OCI-LY1 (cell line): ENCODE data around the gene PCSK6.

Experiments used
- H2AFZ ChIP-seq: fragments of 200-600 bp; sonication (generic), shearing (Covaris generic); 2 replicates; pipeline ENCODE4 v1.6.0; 2014; ENCODE audit warnings: antibody characterized with exemption, mild to moderate bottlenecking, low read length
- H3F3A ChIP-seq: fragments of 200-600 bp; sonication (generic), shearing (Covaris generic); 2 replicates; pipeline ENCODE4 v1.6.0; 2014; ENCODE audit warnings: mild to moderate bottlenecking, antibody characterized with exemption, low read length, moderate library complexity; ENCODE audit not compliant: insufficient read depth
- H3K27ac ChIP-seq: fragments of 200-600 bp; sonication (generic); 2 replicates; pipeline ENCODE4 v1.5.1; 2014; ENCODE audit warnings: low read length, mixed run types, mild to moderate bottlenecking, low read depth; ENCODE audit not compliant: poor library complexity, severe bottlenecking
- H3K27me3 ChIP-seq: fragments of 200-600 bp; sonication (generic); 2 replicates; pipeline ENCODE4 v1.6.0; 2014; ENCODE audit warnings: antibody characterized with exemption, mild to moderate bottlenecking, low read length, moderate library complexity; ENCODE audit not compliant: insufficient read depth
- H3K36me3 ChIP-seq: fragments of 200-600 bp; sonication (generic); 2 replicates; pipeline ENCODE4 v1.6.1; 2014; ENCODE audit warnings: mild to moderate bottlenecking, antibody characterized with exemption, low read length, moderate library complexity, mixed read lengths; ENCODE audit not compliant: insufficient read depth
- H3K4me1 ChIP-seq: fragments of 200-600 bp; sonication (generic); 2 replicates; pipeline ENCODE4 v1.5.1; 2014; ENCODE audit warnings: mild to moderate bottlenecking, low read length, moderate library complexity; ENCODE audit not compliant: insufficient read depth, severe bottlenecking
- H3K4me2 ChIP-seq: fragments of 200-600 bp; sonication (generic), shearing (Covaris generic); 2 replicates; pipeline ENCODE4 v1.6.1; 2014; ENCODE audit warnings: low read length
- H3K4me3 ChIP-seq: fragments of 200-600 bp; sonication (generic); 2 replicates; pipeline ENCODE4 v1.5.1; 2014; ENCODE audit warnings: low read length, low read depth, mild to moderate bottlenecking, mixed read lengths; ENCODE audit not compliant: poor library complexity, severe bottlenecking
- H3K79me2 ChIP-seq: fragments of 200-600 bp; shearing (Covaris generic); 2 replicates; pipeline ENCODE4 v1.6.1; 2016; ENCODE audit warnings: mixed run types, low read length, mixed read lengths; ENCODE audit not compliant: insufficient read depth
- H3K9ac ChIP-seq: fragments of 200-600 bp; sonication (generic), shearing (Covaris generic); 2 replicates; pipeline ENCODE4 v1.6.1; 2014; ENCODE audit warnings: mild to moderate bottlenecking, low read length, mixed read lengths
- H3K9me2 ChIP-seq: fragments of 200-600 bp; sonication (generic), shearing (Covaris generic); 2 replicates; pipeline ENCODE4 v1.6.1; 2014; ENCODE audit warnings: low read depth, mild to moderate bottlenecking, low read length, mixed read lengths
- H3K9me3 ChIP-seq: fragments of 200-600 bp; shearing (Covaris generic); 2 replicates; pipeline ENCODE4 v1.6.1; 2014; ENCODE audit warnings: low read length, mixed read lengths
- H4K20me1 ChIP-seq: fragments of 200-600 bp; sonication (generic), shearing (Covaris generic); 2 replicates; pipeline ENCODE4 v1.6.0; 2016; ENCODE audit warnings: mild to moderate bottlenecking, low read length; ENCODE audit not compliant: insufficient read depth
- EZH2 ChIP-seq: fragments of 200-600 bp; sonication (generic), shearing (Covaris generic); IDR thresholded peaks from 2 replicates; pipeline ENCODE4 v1.8.0; 2017; ENCODE audit warnings: borderline replicate concordance, mixed run types, mild to moderate bottlenecking, antibody characterized with exemption, low read length, moderate library complexity, mixed read lengths
- TF ChIP-seq, protein P1 (sequence below): fragments of 200-600 bp; sonication (generic), shearing (Covaris generic); IDR thresholded peaks from 2 replicates; pipeline ENCODE4 v1.5.1; 2017; ENCODE audit warnings: mild to moderate bottlenecking, antibody characterized with exemption, low read length, moderate library complexity, mixed read lengths

PCSK6 gene

DNA sequence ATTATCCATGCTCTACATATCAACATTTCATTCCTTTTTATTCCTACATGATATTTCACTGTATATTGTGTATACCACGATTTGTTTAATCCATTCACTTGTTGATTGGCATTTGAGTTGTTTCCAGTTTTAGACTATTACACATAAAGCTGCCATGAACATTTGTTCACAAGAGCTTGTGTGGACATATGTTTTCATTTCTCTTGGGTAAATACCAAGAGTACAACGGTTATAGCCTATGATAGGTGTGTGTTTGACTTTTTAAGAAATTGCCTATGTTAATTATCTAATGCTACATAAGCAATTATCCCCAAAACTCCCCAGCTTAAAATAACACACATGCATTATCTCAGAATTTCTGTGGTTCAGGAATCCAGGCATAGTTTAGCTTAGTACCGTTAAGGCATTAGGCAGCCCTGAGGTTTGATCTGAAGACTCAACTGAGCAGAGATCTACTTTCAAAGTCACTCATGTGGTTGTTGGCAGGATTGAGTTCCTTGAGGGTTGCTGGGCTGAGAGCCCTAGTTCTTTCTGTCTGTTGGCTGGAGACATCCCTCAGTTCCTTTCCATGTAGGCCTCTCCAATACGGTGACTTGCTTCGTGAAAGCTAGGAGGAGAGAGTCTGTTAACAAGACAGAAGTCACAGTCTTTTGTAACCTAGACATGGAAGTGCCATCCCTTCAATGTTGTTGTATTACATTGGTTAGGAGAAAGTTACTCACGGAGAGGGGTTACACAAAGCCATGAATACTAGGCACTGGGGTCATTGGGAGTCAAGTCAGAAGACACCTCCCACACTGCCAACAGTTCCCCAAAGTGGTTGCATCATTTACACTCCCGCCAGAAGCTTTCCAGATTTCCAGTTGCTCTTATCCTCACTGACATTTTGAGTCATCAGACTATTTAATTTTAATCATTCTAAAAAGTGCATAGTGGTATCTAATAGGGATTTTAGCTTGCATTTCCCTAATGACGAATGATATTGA lies 21.0 kb upstream of the PCSK6 start:
- Histone ChIP-seq H3K9me3 (no peaks in the 10 kb centered on the region), H3K4me2 (no peak overlapping the region), H2AFZ (no peak overlapping the region), H3K9me2 (no peaks in the 10 kb centered on the region), H3K36me3 (no peaks in the 10 kb centered on the region), H4K20me1 (no peaks in the 10 kb centered on the region), H3F3A (no peaks in the 10 kb centered on the region), H3K9ac (no peak overlapping the region), H3K4me1 (no peaks in the 10 kb centered on the region), H3K79me2 (no peaks in the 10 kb centered on the region), H3K4me3 (no peak overlapping the region), H3K27me3 (no peaks in the 10 kb centered on the region), H3K27ac (no peak overlapping the region)
- no peak for TF ChIP-seq EZH2
- TF ChIP-seq, protein P1, sequence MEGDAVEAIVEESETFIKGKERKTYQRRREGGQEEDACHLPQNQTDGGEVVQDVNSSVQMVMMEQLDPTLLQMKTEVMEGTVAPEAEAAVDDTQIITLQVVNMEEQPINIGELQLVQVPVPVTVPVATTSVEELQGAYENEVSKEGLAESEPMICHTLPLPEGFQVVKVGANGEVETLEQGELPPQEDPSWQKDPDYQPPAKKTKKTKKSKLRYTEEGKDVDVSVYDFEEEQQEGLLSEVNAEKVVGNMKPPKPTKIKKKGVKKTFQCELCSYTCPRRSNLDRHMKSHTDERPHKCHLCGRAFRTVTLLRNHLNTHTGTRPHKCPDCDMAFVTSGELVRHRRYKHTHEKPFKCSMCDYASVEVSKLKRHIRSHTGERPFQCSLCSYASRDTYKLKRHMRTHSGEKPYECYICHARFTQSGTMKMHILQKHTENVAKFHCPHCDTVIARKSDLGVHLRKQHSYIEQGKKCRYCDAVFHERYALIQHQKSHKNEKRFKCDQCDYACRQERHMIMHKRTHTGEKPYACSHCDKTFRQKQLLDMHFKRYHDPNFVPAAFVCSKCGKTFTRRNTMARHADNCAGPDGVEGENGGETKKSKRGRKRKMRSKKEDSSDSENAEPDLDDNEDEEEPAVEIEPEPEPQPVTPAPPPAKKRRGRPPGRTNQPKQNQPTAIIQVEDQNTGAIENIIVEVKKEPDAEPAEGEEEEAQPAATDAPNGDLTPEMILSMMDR = no peak

DNA sequence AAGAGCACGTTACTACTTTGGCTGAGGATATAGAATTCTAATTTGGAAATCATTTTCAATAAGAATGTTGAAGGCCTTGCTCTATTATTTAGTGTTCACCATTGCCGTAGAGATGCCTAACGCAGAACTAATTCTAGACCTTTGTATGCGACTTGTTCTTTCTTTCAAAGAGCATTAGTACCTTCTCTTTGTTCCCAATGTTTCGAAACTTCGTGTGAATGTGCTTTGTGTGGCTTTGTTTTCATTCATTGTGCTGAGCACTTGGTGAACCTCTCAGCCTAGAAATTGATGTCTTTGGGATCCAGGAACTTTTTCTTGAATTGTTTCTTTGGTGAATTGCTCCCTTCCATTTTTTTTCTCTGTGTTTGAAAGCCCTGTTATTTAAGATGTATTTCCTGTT lies 19.8 kb upstream of the PCSK6 start:
- Histone ChIP-seq H3K9me2 (no peaks in the 10 kb centered on the region), H3K36me3 (no peaks in the 10 kb centered on the region), H3K9me3 (no peaks in the 10 kb centered on the region), H3K4me1 (no peaks in the 10 kb centered on the region), H3F3A (no peaks in the 10 kb centered on the region), H3K4me3 (no peak overlapping the region), H3K79me2 (no peaks in the 10 kb centered on the region), H3K9ac (no peak overlapping the region), H4K20me1 (no peaks in the 10 kb centered on the region), H3K27me3 (no peaks in the 10 kb centered on the region), H3K4me2 (no peak overlapping the region), H3K27ac (no peak overlapping the region), H2AFZ (no peak overlapping the region)
- TF ChIP-seq, protein P1 = no peak
- TF ChIP-seq EZH2 = no peak

DNA sequence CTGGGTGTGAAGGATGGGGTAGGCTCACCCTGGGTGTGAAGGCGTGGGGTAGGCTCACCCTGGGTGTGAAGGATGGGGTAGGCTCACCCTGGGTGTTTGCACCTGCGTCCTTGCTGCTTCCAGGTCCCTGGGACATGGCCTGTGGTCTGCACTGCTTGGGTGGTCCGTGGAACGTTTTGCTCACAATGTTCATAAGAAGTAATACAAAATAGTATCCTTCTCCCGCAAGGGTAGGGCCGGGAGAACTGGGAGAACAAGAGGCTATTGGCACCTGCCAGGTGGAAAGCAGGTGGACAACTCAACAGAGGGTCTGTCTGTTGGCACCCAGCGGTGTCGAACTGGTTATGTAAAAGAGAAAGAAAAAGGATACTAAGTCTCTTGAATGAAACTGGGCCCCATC lies 17.0 kb upstream of the PCSK6 start:
- Histone ChIP-seq H3K9me3 (no peaks in the 10 kb centered on the region), H3K4me3 (no peak overlapping the region), H3K4me1 (no peaks in the 10 kb centered on the region), H3K79me2 (no peaks in the 10 kb centered on the region), H3K27ac (no peak overlapping the region), H3K36me3 (no peaks in the 10 kb centered on the region), H3F3A (no peaks in the 10 kb centered on the region), H2AFZ (no peak overlapping the region), H3K4me2 (no peak overlapping the region), H3K9me2 (no peaks in the 10 kb centered on the region), H4K20me1 (no peaks in the 10 kb centered on the region), H3K27me3 (no peaks in the 10 kb centered on the region), H3K9ac (no peak overlapping the region)
- TF ChIP-seq, protein P1 = no peak
- no peak for TF ChIP-seq EZH2
